ENCODE measurements around the gene NDUFB10.
"Not testable (repeated sequence)": the region's sequence is repeated elsewhere in the genome, so short reads cannot be mapped to it uniquely, and the experiment has no call there.

Gene NDUFB10

GRCh38 chr16:1950559-1950958 is 8.8 kb upstream of the NDUFB10 start:
- ATAC-seq: no peak
- H3K4me1 Mint-ChIP-seq: no peaks in the 10 kb centered on the region
- no peak overlapping the region for H3K27ac Mint-ChIP-seq
- no peaks in the 10 kb centered on the region for H3K9me3 Mint-ChIP-seq
- no peak overlapping the region for H3K4me3 Mint-ChIP-seq
- peaks cover 15% of the 10 kb centered on the region for H3K27me3 Mint-ChIP-seq
- no peaks in the 10 kb centered on the region for H3K36me3 Mint-ChIP-seq

GRCh38 chr16:1953734-1954133 is 5.6 kb upstream of the NDUFB10 start:
- Mint-ChIP-seq H3K4me3 (no peak overlapping the region), H3K27ac (no peak overlapping the region), H3K36me3 (no peaks in the 10 kb centered on the region), H3K27me3 (peaks cover 8% of the 10 kb centered on the region), H3K4me1 (peaks cover 1% of the 10 kb centered on the region), H3K9me3 (no peaks in the 10 kb centered on the region)
- ATAC-seq: no peak

GRCh38 chr16:1957434-1958142 is 1.8 kb upstream of the NDUFB10 start:
- not testable (repeated sequence) for H3K9me3 Mint-ChIP-seq, H3K27ac Mint-ChIP-seq, ATAC-seq, H3K27me3 Mint-ChIP-seq, H3K4me3 Mint-ChIP-seq
- H3K36me3 Mint-ChIP-seq: peaks cover 15% of the 10 kb centered on the region
- H3K4me1 Mint-ChIP-seq: peaks cover 37% of the 10 kb centered on the region

GRCh38 chr16:1958143-1958491 is 1.2 kb upstream of the NDUFB10 start:
- H3K27me3 Mint-ChIP-seq: not testable (repeated sequence)
- H3K36me3 Mint-ChIP-seq: peaks cover 20% of the 10 kb centered on the region

GRCh38 chr16:1958715-1959268 is 546 bp upstream of the NDUFB10 start:
- Mint-ChIP-seq H3K27me3 (no peaks in the 10 kb centered on the region), H3K9me3 (no peaks in the 10 kb centered on the region), H3K27ac (peak overlapping the region; percentile 97), H3K4me3 (peak overlapping the region; percentile 99), H3K4me1 (peaks cover 49% of the 10 kb centered on the region), H3K36me3 (peaks cover 27% of the 10 kb centered on the region)
- peak; percentile 9 for ATAC-seq

More at GRCh38 chr16:1958143-1958491, 1.2 kb upstream of the NDUFB10 start:
- H3K4me3 Mint-ChIP-seq, ATAC-seq, H3K9me3 Mint-ChIP-seq, H3K27ac Mint-ChIP-seq: not testable (repeated sequence)
- peaks cover 42% of the 10 kb centered on the region for H3K4me1 Mint-ChIP-seq

- Mint-ChIP-seq H3K36me3 (peaks cover 31% of the 10 kb centered on the region), H3K4me1 (peaks cover 61% of the 10 kb centered on the region), H3K4me3 (peak overlapping the region; percentile 99), H3K9me3 (no peaks in the 10 kb centered on the region), H3K27ac (peak overlapping the region; percentile 97), H3K27me3 (no peaks in the 10 kb centered on the region)
- ATAC-seq: no peak
Measured at GRCh38 chr16:1960665-1961630, 1.6 kb downstream of the NDUFB10 start.

- no peaks in the 10 kb centered on the region for H3K9me3 Mint-ChIP-seq
- peaks cover 31% of the 10 kb centered on the region for H3K36me3 Mint-ChIP-seq
- peak overlapping the region; percentile 43 for H3K4me3 Mint-ChIP-seq
- ATAC-seq: no peak
- H3K4me1 Mint-ChIP-seq: peaks cover 62% of the 10 kb centered on the region
- peak overlapping the region; percentile 97 for H3K27ac Mint-ChIP-seq
- no peaks in the 10 kb centered on the region for H3K27me3 Mint-ChIP-seq
Measured at GRCh38 chr16:1961651-1962067, 2.3 kb downstream of the NDUFB10 start.

GRCh38 chr16:1962161-1963153 is 3.1 kb downstream of the NDUFB10 start:
- ATAC-seq, H3K9me3 Mint-ChIP-seq, H3K27me3 Mint-ChIP-seq: not testable (repeated sequence)
- Mint-ChIP-seq H3K36me3 (peaks cover 31% of the 10 kb centered on the region), H3K27ac (peak overlapping the region; percentile 97), H3K4me1 (peaks cover 62% of the 10 kb centered on the region), H3K4me3 (peak overlapping the region; percentile 84)

- H3K27ac Mint-ChIP-seq: peak overlapping the region; percentile 97
- peak; percentile 44 for ATAC-seq
- H3K4me1 Mint-ChIP-seq: peaks cover 59% of the 10 kb centered on the region
- H3K9me3 Mint-ChIP-seq: no peaks in the 10 kb centered on the region
- H3K36me3 Mint-ChIP-seq: peaks cover 31% of the 10 kb centered on the region
- H3K4me3 Mint-ChIP-seq: peak overlapping the region; percentile 84
- no peaks in the 10 kb centered on the region for H3K27me3 Mint-ChIP-seq
Measured at GRCh38 chr16:1963806-1964505, 4.6 kb downstream of the NDUFB10 start.

GRCh38 chr16:1964506-1965395 is 5.4 kb downstream of the NDUFB10 start, which contains the start of gene RPS2:
TSS of gene RPS2 (minus strand) at chr16:1964826. CDS start at chr16:1964625, 201 bp downstream.
- peaks cover 31% of the 10 kb centered on the region for H3K36me3 Mint-ChIP-seq
- peak within 1 kb of the TSS; percentile 97 for H3K27ac Mint-ChIP-seq
- peak within 1 kb of the TSS; percentile 84 for H3K4me3 Mint-ChIP-seq
- H3K9me3 Mint-ChIP-seq: no peaks in the 10 kb centered on the region
- peak; percentile 97 for ATAC-seq
- no peaks in the 10 kb centered on the region for H3K27me3 Mint-ChIP-seq
- peaks cover 54% of the 10 kb centered on the region for H3K4me1 Mint-ChIP-seq

GRCh38 chr16:1965396-1966001 is 6.2 kb downstream of the NDUFB10 start:
- Mint-ChIP-seq H3K9me3 (no peaks in the 10 kb centered on the region), H3K27me3 (no peaks in the 10 kb centered on the region), H3K4me1 (peaks cover 46% of the 10 kb centered on the region), H3K36me3 (peaks cover 31% of the 10 kb centered on the region), H3K4me3 (peak overlapping the region; percentile 84), H3K27ac (peak overlapping the region; percentile 97)
- ATAC-seq: no peak

GRCh38 chr16:1966460-1966859 is 7.1 kb downstream of the NDUFB10 start, which contains the start of gene RNF151:
TSS of gene RNF151 (plus strand) at chr16:1966856. CDS start at chr16:1966882, 26 bp downstream.
- Mint-ChIP-seq H3K27ac (peak within 1 kb of the TSS; percentile 97), H3K27me3 (no peaks in the 10 kb centered on the region), H3K9me3 (no peaks in the 10 kb centered on the region), H3K4me3 (peak within 1 kb of the TSS; percentile 84), H3K36me3 (peaks cover 24% of the 10 kb centered on the region), H3K4me1 (peaks cover 45% of the 10 kb centered on the region)
- no peak for ATAC-seq
